Upper lobe of left lung (tissue), 6 donors: Measurements from ENCODE around the gene ADSL. TPM values are rescaled to one million over a fixed set of nuclear protein-coding genes. Genes with fewer than 3 reads are reported as not detected.

Experiments
- ATAC-seq, 2 donors: fragments of 200-7000 bp; cut with Tn5 transposase; one replicate each; pipeline ENCODE4 v1.9.1; 2022; ENCODE audit warnings: mild to moderate bottlenecking in 2 of 2, moderate library complexity in 2 of 2; ENCODE audit not compliant: low FRiP score in 2 of 2
- DNase-seq, 2 donors: peaks; one replicate each; pipeline ENCODE4 v3.0.0-alpha.2; 2019 to 2020
- H3K27ac ChIP-seq, 4 donors: fragments of 200-600 bp; sonication (generic); one replicate each; pipeline ENCODE4 v1.5.1; 2016 to 2019
- H3K27me3 ChIP-seq, 4 donors: fragments of 200-600 bp; sonication (generic); one replicate each; pipeline ENCODE4 v1.5.1; 2017 to 2019
- H3K36me3 ChIP-seq, 4 donors: fragments of 200-600 bp; sonication (generic); one replicate each; pipeline ENCODE4 v1.5.1; 2016 to 2019
- H3K4me1 ChIP-seq, 4 donors: fragments of 200-600 bp; sonication (generic); one replicate each; pipeline ENCODE4 v1.5.1; 2018 to 2019
- H3K4me3 ChIP-seq, 4 donors: fragments of 200-600 bp; sonication (generic); one replicate each; pipeline ENCODE4 v1.5.1; 2017 to 2019; ENCODE audit warnings: mild to moderate bottlenecking in 2 of 4, moderate library complexity in 1 of 4
- H3K9me3 ChIP-seq, 4 donors: fragments of 200-600 bp; sonication (generic); one replicate each; pipeline ENCODE4 v1.5.1; 2018 to 2019
- EP300 ChIP-seq, 4 donors: sonication (generic); formaldehyde crosslinking; IDR thresholded peaks; one replicate each; pipeline ENCODE4 v1.5.1; 2017; ENCODE audit warnings: antibody characterized with exemption in 4 of 4, control low read depth in 2 of 4
- POLR2A ChIP-seq, 4 donors: fragments of 450-650 bp; IDR thresholded peaks; one replicate each; pipeline ENCODE4 v1.5.1; 2016 to 2017; ENCODE audit warnings: antibody characterized with exemption in 4 of 4, mild to moderate bottlenecking in 2 of 4
- POLR2AphosphoS5 ChIP-seq, 2 donors: sonication (generic); formaldehyde crosslinking; IDR thresholded peaks; one replicate each; pipeline ENCODE4 v1.5.1; 2017; ENCODE audit warnings: antibody characterized with exemption in 2 of 2
- WGBS, 2 donors: methylation state at CpG; one replicate each; pipeline ENCODE4 v1.1.5; 2017 to 2018; 5-methylcytosine and 5-hydroxymethylcytosine counted together
- total RNA-seq, 6 donors: library from RNA; depleted of rRNA in 4 of 6; stranded (reverse); fragments of >200 nt in 4 of 6; gene quantifications; one replicate each; pipeline versions ENCODE4 v1.1.0 to v1.2.1, GENCODE V29; 2016 to 2021
- TF ChIP-seq, protein P1 (sequence below), 6 experiments: fragments of 450-650 bp in 4 of 6; fragments of 200-600 bp in 2 of 6; sonication (generic) in 2 of 6; IDR thresholded peaks; one replicate each; pipeline ENCODE4 v1.5.1; 2016 to 2019; ENCODE audit warnings: antibody characterized with exemption in 6 of 6
- donor health status: DM: no; HTN: no; CAD: no; lungs with moderate emphysema.
- donor health status: DM: no; HTN: yes; CAD: no; lungs with severe emphysema.

ADSL gene
- total RNA-seq, 6 donors from 2014 or later = 17.5 to 80.3 (median 37.9) TPM

DNA sequence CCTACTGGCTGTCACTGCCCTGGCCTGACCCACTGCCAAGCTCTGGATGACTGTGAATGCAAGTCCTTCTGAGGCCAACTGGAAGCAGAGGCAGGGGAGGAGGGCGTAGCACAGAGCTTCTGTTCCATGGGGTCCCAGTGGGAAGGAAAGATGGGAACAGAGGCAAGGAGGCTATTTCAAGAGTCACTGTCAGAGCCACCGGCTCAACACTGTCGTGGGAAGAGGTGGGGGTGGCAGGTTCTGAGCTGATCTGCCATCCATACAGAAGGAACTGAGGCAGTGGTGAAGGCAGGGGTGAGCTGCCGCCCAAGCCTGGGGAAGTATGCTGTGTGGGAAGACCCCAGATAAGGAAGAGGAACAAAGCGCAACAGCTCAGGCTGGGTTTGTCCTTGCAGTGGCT, 78.8 kb downstream of the ADSL start:
- ATAC-seq (no peak), DNase-seq (no peak)
- 77 to 84% methylated on average over 5 of the region's 5 CpGs for WGBS, 2 donors
- no peaks in the 10 kb centered on the region for H3K27me3 ChIP-seq
- TF ChIP-seq POLR2A (IDR thresholded peaks at IDR 0.05) = no peak
- TF ChIP-seq, protein P1, sequence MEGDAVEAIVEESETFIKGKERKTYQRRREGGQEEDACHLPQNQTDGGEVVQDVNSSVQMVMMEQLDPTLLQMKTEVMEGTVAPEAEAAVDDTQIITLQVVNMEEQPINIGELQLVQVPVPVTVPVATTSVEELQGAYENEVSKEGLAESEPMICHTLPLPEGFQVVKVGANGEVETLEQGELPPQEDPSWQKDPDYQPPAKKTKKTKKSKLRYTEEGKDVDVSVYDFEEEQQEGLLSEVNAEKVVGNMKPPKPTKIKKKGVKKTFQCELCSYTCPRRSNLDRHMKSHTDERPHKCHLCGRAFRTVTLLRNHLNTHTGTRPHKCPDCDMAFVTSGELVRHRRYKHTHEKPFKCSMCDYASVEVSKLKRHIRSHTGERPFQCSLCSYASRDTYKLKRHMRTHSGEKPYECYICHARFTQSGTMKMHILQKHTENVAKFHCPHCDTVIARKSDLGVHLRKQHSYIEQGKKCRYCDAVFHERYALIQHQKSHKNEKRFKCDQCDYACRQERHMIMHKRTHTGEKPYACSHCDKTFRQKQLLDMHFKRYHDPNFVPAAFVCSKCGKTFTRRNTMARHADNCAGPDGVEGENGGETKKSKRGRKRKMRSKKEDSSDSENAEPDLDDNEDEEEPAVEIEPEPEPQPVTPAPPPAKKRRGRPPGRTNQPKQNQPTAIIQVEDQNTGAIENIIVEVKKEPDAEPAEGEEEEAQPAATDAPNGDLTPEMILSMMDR (IDR thresholded peaks at IDR 0.05) = no peak
- no peak for TF ChIP-seq EP300 (IDR thresholded peaks at IDR 0.05)
- no peak for TF ChIP-seq POLR2AphosphoS5 (IDR thresholded peaks at IDR 0.05)
- H3K27ac ChIP-seq = no peak overlapping the region
- H3K9me3 ChIP-seq = no peaks in the 10 kb centered on the region
- H3K36me3 ChIP-seq = peaks cover 15 to 99% (median 82%) of the 10 kb centered on the region in 4 donors
- H3K4me1 ChIP-seq = peaks cover 0 to 4% (median 0%) of the 10 kb centered on the region in 4 donors
- no peak overlapping the region for H3K4me3 ChIP-seq

DNA sequence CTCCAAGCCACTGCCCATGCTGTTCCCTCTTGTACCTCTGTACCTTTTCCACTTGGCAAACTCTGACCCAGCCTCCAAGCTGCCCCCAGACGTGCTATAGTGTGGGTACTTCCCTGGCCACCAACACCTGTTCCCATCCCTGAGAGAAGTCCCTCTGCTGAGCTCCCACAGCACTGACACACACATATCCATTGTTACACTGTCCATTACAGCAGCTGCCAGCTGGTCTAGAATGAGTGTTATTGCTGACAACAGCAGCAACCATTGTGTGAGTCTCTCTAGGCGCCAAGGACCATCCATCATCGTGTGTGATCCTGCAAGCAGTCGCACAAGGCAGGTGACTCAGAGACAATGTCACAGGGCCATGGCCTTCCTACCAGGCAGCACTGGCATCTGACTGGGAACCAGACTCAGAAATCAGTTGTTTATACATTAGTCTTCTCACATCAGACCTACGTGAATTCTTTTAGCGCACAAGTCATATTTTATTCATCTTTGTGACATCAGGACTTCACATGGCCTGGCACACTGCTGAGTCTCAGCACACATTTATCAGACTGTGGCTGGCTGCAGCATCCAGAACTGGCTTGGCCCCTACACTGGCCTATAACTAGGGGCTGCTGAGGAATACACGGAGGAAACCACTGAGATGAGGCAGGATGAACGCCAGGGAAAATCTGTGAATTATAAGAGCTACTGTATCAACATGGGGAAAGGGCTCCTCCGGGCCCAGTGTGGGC, 80.5 kb downstream of the ADSL start:
- DNase-seq = no peak
- Histone ChIP-seq H3K27ac (no peak overlapping the region), H3K4me3 (no peak overlapping the region), H3K4me1 (peaks cover 0 to 4% (median 0%) of the 10 kb centered on the region in 4 donors), H3K27me3 (no peaks in the 10 kb centered on the region), H3K36me3 (peaks cover 15 to 94% (median 70%) of the 10 kb centered on the region in 4 donors), H3K9me3 (no peaks in the 10 kb centered on the region)
- no peak for ATAC-seq
- 78 to 84% methylated on average over 9 of the region's 9 CpGs for WGBS, 2 donors
- no peak for TF ChIP-seq EP300 (IDR thresholded peaks at IDR 0.05)
- TF ChIP-seq, protein P1 (IDR thresholded peaks at IDR 0.05) = no peak
- TF ChIP-seq POLR2AphosphoS5 (IDR thresholded peaks at IDR 0.05) = no peak
- no peak for TF ChIP-seq POLR2A (IDR thresholded peaks at IDR 0.05)

DNA sequence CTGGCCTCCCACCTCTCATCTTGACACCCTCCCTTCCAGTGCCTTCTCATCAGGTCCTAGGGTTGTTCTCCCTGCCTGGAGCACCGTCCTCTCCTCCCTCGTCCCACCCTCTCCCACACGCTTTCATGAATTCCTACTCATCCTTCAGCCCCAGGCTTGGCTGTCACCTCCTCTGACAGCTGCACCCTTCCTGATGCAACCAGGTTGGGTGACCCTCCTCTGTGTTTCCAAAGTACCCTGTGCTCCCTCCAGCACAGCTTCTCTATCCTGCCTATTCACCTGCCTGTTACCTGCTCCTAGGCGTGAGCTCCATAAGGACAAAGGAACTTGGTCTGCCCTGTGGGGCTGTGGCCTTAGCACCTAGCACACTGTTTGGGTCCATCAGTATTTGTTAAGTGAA, 82.5 kb downstream of the ADSL start:
- ATAC-seq (no peak), DNase-seq (no peak)
- no peak overlapping the region for H3K4me3 ChIP-seq
- no peaks in the 10 kb centered on the region for H3K27me3 ChIP-seq
- peaks cover 0 to 4% (median 0%) of the 10 kb centered on the region in 4 donors for H3K4me1 ChIP-seq
- no peak for TF ChIP-seq POLR2AphosphoS5 (IDR thresholded peaks at IDR 0.05)
- TF ChIP-seq POLR2A (IDR thresholded peaks at IDR 0.05) = no peak
- TF ChIP-seq, protein P1 (IDR thresholded peaks at IDR 0.05) = no peak
- TF ChIP-seq EP300 (IDR thresholded peaks at IDR 0.05) = no peak
- no peaks in the 10 kb centered on the region for H3K9me3 ChIP-seq
- peaks cover 10 to 79% (median 52%) of the 10 kb centered on the region in 4 donors for H3K36me3 ChIP-seq
- no peak overlapping the region for H3K27ac ChIP-seq
- WGBS, 2 donors = 95 to 100% methylated on average over 4 of the region's 4 CpGs

DNA sequence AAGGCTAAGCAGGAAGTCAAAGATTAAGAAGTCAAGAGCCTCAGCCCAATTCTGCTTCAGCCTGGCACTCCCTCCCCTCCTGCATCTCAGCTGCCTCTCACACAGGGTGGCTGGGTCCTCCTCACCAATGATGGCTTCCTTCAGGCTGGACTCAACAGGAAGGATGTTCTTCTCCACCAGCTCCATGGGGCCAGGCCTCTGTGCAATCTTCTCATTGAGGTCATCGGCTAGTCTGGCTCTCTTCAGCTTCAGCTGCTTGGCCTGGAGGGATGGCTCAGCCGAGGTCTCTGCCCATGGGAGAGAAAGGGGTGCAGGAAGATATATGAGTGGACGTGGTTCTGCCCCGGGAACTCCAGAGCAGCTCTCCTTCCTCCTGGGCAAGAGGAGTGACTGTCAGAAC, 83.2 kb downstream of the ADSL start:
- Histone ChIP-seq H3K9me3 (no peaks in the 10 kb centered on the region), H3K36me3 (peaks cover 10 to 75% (median 49%) of the 10 kb centered on the region in 4 donors), H3K4me1 (peaks cover 0 to 4% (median under 1%) of the 10 kb centered on the region in 4 donors), H3K4me3 (no peak overlapping the region), H3K27ac (no peak overlapping the region), H3K27me3 (no peaks in the 10 kb centered on the region)
- DNase-seq (no peak), ATAC-seq (no peak)
- no peak for TF ChIP-seq POLR2AphosphoS5 (IDR thresholded peaks at IDR 0.05)
- TF ChIP-seq POLR2A (IDR thresholded peaks at IDR 0.05) = no peak
- no peak for TF ChIP-seq EP300 (IDR thresholded peaks at IDR 0.05)
- TF ChIP-seq, protein P1 (IDR thresholded peaks at IDR 0.05) = no peak
- WGBS, 2 donors = 89 to 98% methylated on average over 4 of the region's 4 CpGs

DNA sequence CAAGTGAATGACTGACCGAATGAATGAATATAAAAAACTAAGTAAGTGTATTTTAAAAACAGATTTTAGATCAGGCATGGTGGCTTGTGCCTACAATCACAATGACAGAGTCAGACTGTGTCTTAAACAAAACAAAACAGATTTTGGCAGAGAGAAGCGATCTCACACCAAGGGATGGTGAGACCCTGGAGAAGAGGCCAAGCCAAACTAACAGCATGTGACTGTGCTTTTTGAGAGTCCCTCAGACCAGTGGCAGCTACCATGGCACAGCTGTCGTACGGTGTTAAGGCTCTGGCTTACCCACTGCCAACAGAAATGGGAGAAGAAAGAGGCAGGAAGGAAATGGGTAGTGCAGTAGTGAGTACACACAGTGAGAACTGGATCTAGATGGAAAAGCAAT, 84.7 kb downstream of the ADSL start:
- H3K27me3 ChIP-seq = no peaks in the 10 kb centered on the region
- H3K36me3 ChIP-seq = peaks cover 10 to 68% (median 45%) of the 10 kb centered on the region in 4 donors
- no peak overlapping the region for H3K27ac ChIP-seq
- no peak for ATAC-seq
- no peak for TF ChIP-seq POLR2A (IDR thresholded peaks at IDR 0.05)
- no peak for TF ChIP-seq POLR2AphosphoS5 (IDR thresholded peaks at IDR 0.05)
- TF ChIP-seq, protein P1 (IDR thresholded peaks at IDR 0.05) = no peak
- no peak for TF ChIP-seq EP300 (IDR thresholded peaks at IDR 0.05)
- DNase-seq = no peak
- H3K4me1 ChIP-seq = peaks cover 0 to 11% (median 5%) of the 10 kb centered on the region in 4 donors
- 77 to 85% methylated on average over 4 of the region's 4 CpGs for WGBS, 2 donors
- H3K4me3 ChIP-seq = no peak overlapping the region
- H3K9me3 ChIP-seq = no peaks in the 10 kb centered on the region
